Adipose tissue (tissue), 3 donors: ENCODE results near the gene LYPD6B. TPM values are rescaled to one million over a fixed set of nuclear protein-coding genes. Genes with fewer than 3 reads are reported as not detected.

ENCODE experiments used
- H3K27ac ChIP-seq: one replicate; pipeline ENCODE4 v1.5.1; 2013; ENCODE audit warnings: low read depth, low read length
- WGBS, 3 donors: extraction: QIAGEN DNeasy Blood & Tissue Kit; methylation state at CpG; one replicate each; pipeline ENCODE4 v1.1.7; 2013; 5-methylcytosine and 5-hydroxymethylcytosine counted together
- polyA plus RNA-seq, 3 donors: library from polyadenylated mRNA; stranded (reverse); fragments of 200-250 nt; gene quantifications; one replicate each; pipeline ENCODE4 v1.2.3, GENCODE V29; 2013
- donor health status: healthy with polysubstance abuse.
- donor health status: Bipolar disorder and iron deficiency.
- donor health status: healthy.

The LYPD6B gene
- polyA plus RNA-seq, 3 donors: 4.3 to 6.6 TPM; not detected in 1

- 44 to 68% (median 47%) methylated on average over 5 of the region's 5 CpGs for WGBS, 3 donors
- H3K27ac ChIP-seq: no peak overlapping the region
Observed at GRCh38 chr2:149167001-149167780, 128.7 kb downstream of the LYPD6B start.

GRCh38 chr2:149167941-149168340 lies 129.4 kb downstream of the LYPD6B start:
- no peak overlapping the region for H3K27ac ChIP-seq
- WGBS, 3 donors: 69 to 86% (median 72%) methylated on average over 4 of the region's 4 CpGs

- 27 to 73% (median 57%) methylated on average over 4 of the region's 4 CpGs for WGBS, 3 donors
- H3K27ac ChIP-seq: no peak overlapping the region
Observed at GRCh38 chr2:149169656-149170055, 131.2 kb downstream of the LYPD6B start.

- WGBS, 3 donors: 86 to 91% (median 86%) methylated on average over 1 of the region's 1 CpG
- no peak overlapping the region for H3K27ac ChIP-seq
Observed at GRCh38 chr2:149170156-149170555, 131.7 kb downstream of the LYPD6B start.

GRCh38 chr2:149170911-149171310 lies 132.4 kb downstream of the LYPD6B start:
- H3K27ac ChIP-seq: no peak overlapping the region
- 41 to 74% (median 63%) methylated on average over 3 of the region's 3 CpGs for WGBS, 3 donors

- WGBS, 3 donors: 54 to 86% (median 80%) methylated on average over 3 of the region's 3 CpGs
Observed at GRCh38 chr2:149173220-149173619, 134.7 kb downstream of the LYPD6B start.

GRCh38 chr2:149175956-149176355 lies 137.5 kb downstream of the LYPD6B start:
- WGBS, 3 donors: 96 to 99% (median 99%) methylated on average over 2 of the region's 2 CpGs
- no peak overlapping the region for H3K27ac ChIP-seq

More at GRCh38 chr2:149173220-149173619, 134.7 kb downstream of the LYPD6B start:
- no peak overlapping the region for H3K27ac ChIP-seq

GRCh38 chr2:149178612-149179011 lies 140.1 kb downstream of the LYPD6B start:
- no peak overlapping the region for H3K27ac ChIP-seq
- 80 to 88% (median 86%) methylated on average over 5 of the region's 5 CpGs for WGBS, 3 donors

- no peak overlapping the region for H3K27ac ChIP-seq
- 69 to 81% (median 80%) methylated on average over 9 of the region's 9 CpGs for WGBS, 3 donors
Observed at GRCh38 chr2:149180226-149180875, 141.9 kb downstream of the LYPD6B start.

- WGBS, 3 donors: 96 to 98% (median 96%) methylated on average over 1 of the region's 1 CpG
Observed at GRCh38 chr2:149183187-149183586, 144.7 kb downstream of the LYPD6B start.

GRCh38 chr2:149184991-149185390 lies 146.5 kb downstream of the LYPD6B start:
- WGBS, 3 donors: 70 to 91% (median 79%) methylated on average over 2 of the region's 2 CpGs
- no peak overlapping the region for H3K27ac ChIP-seq

More at GRCh38 chr2:149183187-149183586, 144.7 kb downstream of the LYPD6B start:
- H3K27ac ChIP-seq: no peak overlapping the region

GRCh38 chr2:149185942-149186490 lies 147.5 kb downstream of the LYPD6B start:
- 87 to 95% (median 93%) methylated on average over 5 of the region's 5 CpGs for WGBS, 3 donors
- no peak overlapping the region for H3K27ac ChIP-seq

GRCh38 chr2:149187057-149187456 lies 148.6 kb downstream of the LYPD6B start:
- no peak overlapping the region for H3K27ac ChIP-seq

- WGBS, 3 donors: 55 to 59% (median 58%) methylated on average over 1 of the region's 1 CpG
- no peak overlapping the region for H3K27ac ChIP-seq
Observed at GRCh38 chr2:149188291-149188690, 149.8 kb downstream of the LYPD6B start.

- H3K27ac ChIP-seq: no peak overlapping the region
Observed at GRCh38 chr2:149189769-149190168, 151.3 kb downstream of the LYPD6B start.

GRCh38 chr2:149191915-149192314 lies 153.4 kb downstream of the LYPD6B start:
- no peak overlapping the region for H3K27ac ChIP-seq
- 87 to 91% (median 89%) methylated on average over 5 of the region's 5 CpGs for WGBS, 3 donors

- WGBS, 3 donors: 74 to 91% (median 74%) methylated on average over 1 of the region's 1 CpG
- no peak overlapping the region for H3K27ac ChIP-seq
Observed at GRCh38 chr2:149192427-149192826, 153.9 kb downstream of the LYPD6B start.

GRCh38 chr2:149200109-149200520 lies 161.6 kb downstream of the LYPD6B start:
- no peak overlapping the region for H3K27ac ChIP-seq

GRCh38 chr2:149204686-149205085 lies 166.2 kb downstream of the LYPD6B start:
- WGBS, 3 donors: 61 to 77% (median 71%) methylated on average over 4 of the region's 4 CpGs
- H3K27ac ChIP-seq: no peak overlapping the region

- 78 to 87% (median 80%) methylated on average over 8 of the region's 8 CpGs for WGBS, 3 donors
- no peak overlapping the region for H3K27ac ChIP-seq
Observed at GRCh38 chr2:149205143-149205542, 166.6 kb downstream of the LYPD6B start.
